Measurements from ENCODE around the gene IQCE.

GRCh38 chr7:2598154-2598823 lies 39.5 kb downstream of the IQCE start:
- TF ChIP-seq CTCF (conservative IDR thresholded peaks at IDR 0.05), result no peak
- no peak for TF ChIP-seq EZH2 (IDR thresholded peaks at IDR 0.05; ENCODE audit: low read depth)

All from PC-9 (cell line).